Calu3 (cell line): ENCODE data around the gene THUMPD2. TPM values are rescaled to one million over a fixed set of nuclear protein-coding genes. Genes with fewer than 3 reads are reported as not detected.

Experiments used
- BruUV-seq: library from RNA; stranded (reverse); fragments of 400-500 nt; replicated peaks from 2 replicates; lab custom pipeline; 2021; lab: Mats Ljungman, UMichigan
- CTCF ChIA-PET: fragments of 300-600 bp; sonication (Branson Sonifier 250); formaldehyde crosslinking; loops from one replicate; lab custom pipeline; 2022; ENCODE audit warnings: antibody characterized with exemption; lab: Charles Lee
- DNase-seq: peaks from one replicate; pipeline ENCODE4 v3.0.0; 2022
- H3K27ac Mint-ChIP-seq: one replicate; pipeline ENCODE4 v1.8.0; 2022; ENCODE audit warnings: mixed read lengths; ENCODE audit not compliant: unreplicated experiment
- H3K27me3 Mint-ChIP-seq: one replicate; pipeline ENCODE4 v1.8.0; 2022; ENCODE audit warnings: mixed read lengths; ENCODE audit not compliant: unreplicated experiment
- H3K36me3 Mint-ChIP-seq: one replicate; pipeline ENCODE4 v1.8.0; 2022; ENCODE audit warnings: mild to moderate bottlenecking, moderate library complexity, mixed read lengths; ENCODE audit not compliant: insufficient read depth, unreplicated experiment
- H3K4me1 Mint-ChIP-seq: one replicate; pipeline ENCODE4 v1.8.0; 2022; ENCODE audit warnings: mild to moderate bottlenecking, low read depth, mixed read lengths; ENCODE audit not compliant: unreplicated experiment
- H3K4me3 Mint-ChIP-seq: one replicate; pipeline ENCODE4 v1.8.0; 2022; ENCODE audit warnings: mild to moderate bottlenecking, low read depth, moderate library complexity, mixed read lengths; ENCODE audit not compliant: unreplicated experiment
- H3K9me3 Mint-ChIP-seq: one replicate; pipeline ENCODE4 v1.8.0; 2022; ENCODE audit warnings: low read depth, mixed read lengths; ENCODE audit not compliant: unreplicated experiment
- intact Hi-C: fragments of 100-400 bp; cut with micrococcal nuclease; formaldehyde crosslinking; loops from one replicate; pipeline ENCODE4 v1.10.0; 2022; ENCODE audit not compliant: unreplicated experiment
- total RNA-seq: library from RNA; stranded (reverse); gene quantifications from 2 replicates; pipeline ENCODE4 v1.2.3, GENCODE V29; 2022
- TF ChIP-seq, protein P1 (sequence below): fragments of 200-600 bp; IDR thresholded peaks from one replicate; pipeline ENCODE4 v1.8.0; 2022; ENCODE audit warnings: antibody characterized with exemption; ENCODE audit not compliant: unreplicated experiment

The THUMPD2 gene
- total RNA-seq, 1 experiment from 2014 or later: 13.4 TPM

- Mint-ChIP-seq H3K4me3 (no peak overlapping the region), H3K27ac (no peak overlapping the region), H3K9me3 (peaks cover 2% of the 10 kb centered on the region), H3K27me3 (peaks cover 30% of the 10 kb centered on the region), H3K36me3 (no peaks in the 10 kb centered on the region), H3K4me1 (no peaks in the 10 kb centered on the region)
- TF ChIP-seq, protein P1, sequence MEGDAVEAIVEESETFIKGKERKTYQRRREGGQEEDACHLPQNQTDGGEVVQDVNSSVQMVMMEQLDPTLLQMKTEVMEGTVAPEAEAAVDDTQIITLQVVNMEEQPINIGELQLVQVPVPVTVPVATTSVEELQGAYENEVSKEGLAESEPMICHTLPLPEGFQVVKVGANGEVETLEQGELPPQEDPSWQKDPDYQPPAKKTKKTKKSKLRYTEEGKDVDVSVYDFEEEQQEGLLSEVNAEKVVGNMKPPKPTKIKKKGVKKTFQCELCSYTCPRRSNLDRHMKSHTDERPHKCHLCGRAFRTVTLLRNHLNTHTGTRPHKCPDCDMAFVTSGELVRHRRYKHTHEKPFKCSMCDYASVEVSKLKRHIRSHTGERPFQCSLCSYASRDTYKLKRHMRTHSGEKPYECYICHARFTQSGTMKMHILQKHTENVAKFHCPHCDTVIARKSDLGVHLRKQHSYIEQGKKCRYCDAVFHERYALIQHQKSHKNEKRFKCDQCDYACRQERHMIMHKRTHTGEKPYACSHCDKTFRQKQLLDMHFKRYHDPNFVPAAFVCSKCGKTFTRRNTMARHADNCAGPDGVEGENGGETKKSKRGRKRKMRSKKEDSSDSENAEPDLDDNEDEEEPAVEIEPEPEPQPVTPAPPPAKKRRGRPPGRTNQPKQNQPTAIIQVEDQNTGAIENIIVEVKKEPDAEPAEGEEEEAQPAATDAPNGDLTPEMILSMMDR: no peak
- intact Hi-C loops: no loop called here
- DNase-seq: no peak
- CTCF ChIA-PET: no interaction called here
- BruUV-seq: no TSS peak
Observed at GRCh38 chr2:39706945-39707344, 72.1 kb downstream of the THUMPD2 start.

DNA sequence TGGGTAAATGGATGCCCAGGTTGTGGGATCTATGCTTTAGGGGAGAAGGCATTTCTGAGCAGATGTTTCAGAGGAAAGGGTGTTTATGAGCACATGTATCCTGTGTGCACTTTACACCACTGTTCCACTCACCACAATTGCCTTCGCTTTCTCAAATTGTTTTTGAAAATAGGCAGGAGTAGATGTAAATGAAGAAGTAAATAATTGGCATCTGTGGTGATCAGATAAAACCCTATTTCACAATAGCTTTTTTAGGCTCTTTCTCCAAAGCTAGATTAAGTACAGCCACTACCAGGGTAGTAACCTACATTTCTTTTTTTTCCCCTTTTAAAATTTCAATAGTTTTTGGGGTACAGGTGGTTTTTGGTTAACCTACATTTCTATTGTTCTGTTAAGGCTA is 72.7 kb downstream of the THUMPD2 start:
- peaks cover 30% of the 10 kb centered on the region for H3K27me3 Mint-ChIP-seq
- H3K4me1 Mint-ChIP-seq: no peaks in the 10 kb centered on the region
- no peak overlapping the region for H3K4me3 Mint-ChIP-seq
- intact Hi-C loops: no loop called here
- H3K27ac Mint-ChIP-seq: no peak overlapping the region
- TF ChIP-seq, protein P1: no peak
- BruUV-seq: no TSS peak
- H3K36me3 Mint-ChIP-seq: no peaks in the 10 kb centered on the region
- DNase-seq: no peak
- CTCF ChIA-PET: no interaction called here
- H3K9me3 Mint-ChIP-seq: peaks cover 2% of the 10 kb centered on the region

GRCh38 chr2:39705638-39706037 is 73.4 kb downstream of the THUMPD2 start:
- intact Hi-C loops: no loop called here
- no peaks in the 10 kb centered on the region for H3K36me3 Mint-ChIP-seq

GRCh38 chr2:39704540-39704939 is 74.5 kb downstream of the THUMPD2 start:
- Mint-ChIP-seq H3K4me1 (no peaks in the 10 kb centered on the region), H3K4me3 (no peak overlapping the region), H3K27ac (no peak overlapping the region), H3K27me3 (peaks cover 21% of the 10 kb centered on the region), H3K36me3 (no peaks in the 10 kb centered on the region), H3K9me3 (peaks cover 4% of the 10 kb centered on the region)
- BruUV-seq: no TSS peak
- intact Hi-C loops: no loop called here
- no peak for DNase-seq
- CTCF ChIA-PET: interaction anchor here (0.7 kb wide), 1 partner anchor 757 kb away, joined by 3 read pairs; no protein-coding TSS in a partner anchor
- TF ChIP-seq, protein P1: no peak

More at GRCh38 chr2:39705638-39706037, 73.4 kb downstream of the THUMPD2 start:
- no peaks in the 10 kb centered on the region for H3K4me1 Mint-ChIP-seq
- no peak overlapping the region for H3K27ac Mint-ChIP-seq
- no peak for DNase-seq
- peaks cover 30% of the 10 kb centered on the region for H3K27me3 Mint-ChIP-seq
- CTCF ChIA-PET: no interaction called here
- TF ChIP-seq, protein P1: no peak
- no peak overlapping the region for H3K4me3 Mint-ChIP-seq
- BruUV-seq: no TSS peak
- H3K9me3 Mint-ChIP-seq: peaks cover 2% of the 10 kb centered on the region
